Activated naive CD4-positive, alpha-beta T cell treated with anti-CD3 and anti-CD28 coated beads, Interleukin-2, amount 10 ng/mL, durations not matched to agents 7 days and 5 days (primary cell): Measurements from ENCODE around the gene GPC6.

Experiments used
- CTCF ChIA-PET: fragments of 350-600 bp; sonication (Branson Sonifier 250); formaldehyde crosslinking; loops from one replicate; lab custom pipeline; 2021; ENCODE audit warnings: antibody characterized with exemption; lab: Charles Lee
- DNase-seq: peaks from one replicate; pipeline ENCODE4 v3.0.0-alpha.2; 2020
- H3K27ac Mint-ChIP-seq: one replicate; pipeline ENCODE4 v1.8.0; 2021; ENCODE audit warnings: mild to moderate bottlenecking, moderate library complexity, mixed read lengths
- H3K27me3 Mint-ChIP-seq: one replicate; pipeline ENCODE4 v1.8.0; 2021; ENCODE audit warnings: mild to moderate bottlenecking, mixed read lengths
- H3K36me3 Mint-ChIP-seq: one replicate; pipeline ENCODE4 v1.8.0; 2021; ENCODE audit warnings: mixed read lengths
- H3K4me1 Mint-ChIP-seq: one replicate; pipeline ENCODE4 v1.8.0; 2021; ENCODE audit warnings: mixed read lengths
- H3K4me3 Mint-ChIP-seq: one replicate; pipeline ENCODE4 v1.8.0; 2021; ENCODE audit warnings: mild to moderate bottlenecking, moderate library complexity, mixed read lengths
- H3K9me3 Mint-ChIP-seq: one replicate; pipeline ENCODE4 v1.8.0; 2021; ENCODE audit warnings: mixed read lengths

The GPC6 gene

DNA sequence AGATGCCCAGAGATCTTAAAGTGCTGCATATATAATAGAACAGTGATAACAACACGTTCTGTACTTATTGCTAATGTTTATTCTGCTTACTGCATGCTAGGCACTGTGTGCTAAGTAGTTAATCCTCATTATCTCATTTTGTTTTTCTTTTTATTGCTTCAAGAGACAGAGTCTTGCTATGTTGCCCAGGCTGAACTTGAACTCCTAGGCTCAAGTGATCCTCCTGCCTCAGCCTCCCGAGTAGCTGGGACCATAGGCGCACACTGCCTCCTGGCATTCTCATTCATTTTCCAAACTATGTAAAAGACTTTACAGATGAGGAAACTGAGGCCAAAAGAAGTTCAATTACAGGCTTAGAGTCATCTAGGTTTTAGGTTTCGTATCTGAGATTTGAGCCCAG is 548.4 kb downstream of the GPC6 start:
- no peak overlapping the region for H3K27ac Mint-ChIP-seq

DNA sequence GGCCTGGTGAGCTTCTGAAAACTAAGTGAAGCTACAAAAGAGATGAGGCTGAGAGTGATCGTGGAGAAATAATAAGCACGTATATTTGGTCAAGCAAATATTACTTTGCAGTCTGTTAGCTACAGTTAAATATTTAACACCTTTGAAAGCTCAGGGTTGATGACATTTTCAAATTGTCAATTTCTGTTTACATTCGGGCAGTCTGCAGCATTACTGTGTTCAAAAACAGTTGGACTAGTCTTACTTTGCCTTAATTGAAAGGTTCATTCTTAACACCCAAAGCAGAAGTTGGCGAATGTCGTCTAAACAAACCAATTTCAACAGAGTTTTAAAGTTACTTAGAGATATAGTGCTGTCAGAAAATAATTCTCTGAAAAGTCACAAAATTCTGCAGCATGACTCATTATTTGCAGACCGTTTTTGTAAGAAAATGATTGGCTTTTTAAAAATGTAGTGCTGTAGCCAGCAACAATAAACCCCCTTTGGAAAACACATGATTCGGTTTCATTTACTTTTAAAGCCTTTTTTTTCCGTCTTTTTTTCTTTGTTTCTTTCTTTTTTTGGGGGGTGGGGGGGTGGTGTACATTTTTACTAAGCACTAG is 549.0 kb downstream of the GPC6 start:
- Mint-ChIP-seq H3K36me3 (no peaks in the 10 kb centered on the region), H3K27me3 (no peaks in the 10 kb centered on the region), H3K4me3 (no peak overlapping the region), H3K4me1 (no peaks in the 10 kb centered on the region), H3K9me3 (no peaks in the 10 kb centered on the region), H3K27ac (no peak overlapping the region)
- CTCF ChIA-PET: no interaction called here
- DNase-seq: no peak

More for the DNA sequence above, 548.4 kb downstream of the GPC6 start:
- Mint-ChIP-seq H3K27me3 (no peaks in the 10 kb centered on the region), H3K4me1 (no peaks in the 10 kb centered on the region), H3K4me3 (no peak overlapping the region), H3K36me3 (no peaks in the 10 kb centered on the region), H3K9me3 (no peaks in the 10 kb centered on the region)
- DNase-seq: no peak
- CTCF ChIA-PET: no interaction called here

DNA sequence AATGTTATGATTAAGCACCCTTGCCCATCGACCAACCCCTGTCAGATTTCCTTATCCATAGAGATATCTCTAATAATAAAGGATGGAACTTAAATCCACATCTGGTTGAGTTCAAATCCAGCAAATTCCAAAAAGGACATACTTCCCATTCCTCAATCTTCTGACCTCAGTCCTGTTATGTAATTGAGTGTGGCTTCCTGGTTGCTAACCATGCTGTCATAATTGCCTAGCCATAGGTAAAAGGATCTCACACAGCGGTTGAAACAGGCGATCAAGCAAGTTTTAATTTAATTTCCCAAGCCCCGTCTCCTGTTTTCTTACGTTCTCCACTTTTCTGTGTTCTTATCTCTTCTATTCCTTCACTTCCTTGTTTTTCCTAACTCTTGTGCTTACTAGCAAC is 550.3 kb downstream of the GPC6 start:
- no peaks in the 10 kb centered on the region for H3K27me3 Mint-ChIP-seq
- CTCF ChIA-PET: no interaction called here
- no peak for DNase-seq
- H3K9me3 Mint-ChIP-seq: no peaks in the 10 kb centered on the region
- H3K4me3 Mint-ChIP-seq: no peak overlapping the region
- no peaks in the 10 kb centered on the region for H3K36me3 Mint-ChIP-seq
- no peak overlapping the region for H3K27ac Mint-ChIP-seq
- no peaks in the 10 kb centered on the region for H3K4me1 Mint-ChIP-seq

GRCh38 chr13:93777504-93777903 is 550.9 kb downstream of the GPC6 start:
- no peak overlapping the region for H3K27ac Mint-ChIP-seq

DNA sequence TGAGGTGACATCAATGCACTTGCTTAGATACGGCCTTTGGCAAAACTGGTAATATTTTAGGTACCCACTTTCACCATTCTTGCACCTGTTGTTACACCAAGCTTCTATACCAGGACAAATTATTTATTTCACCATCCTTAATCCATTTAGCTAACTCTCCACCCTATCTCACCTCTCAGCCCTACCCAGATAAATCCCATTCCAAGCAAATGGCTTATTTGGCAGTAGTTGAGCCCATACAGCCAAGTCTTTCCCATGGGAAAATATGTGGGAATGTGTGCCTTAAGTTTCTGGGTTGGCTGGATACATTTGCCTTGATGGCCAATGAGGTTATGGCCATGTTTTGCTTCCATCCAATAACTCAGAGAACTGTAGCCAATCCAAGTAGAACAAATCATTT is 551.9 kb downstream of the GPC6 start:
- no peaks in the 10 kb centered on the region for H3K4me1 Mint-ChIP-seq
- CTCF ChIA-PET: no interaction called here
- H3K9me3 Mint-ChIP-seq: no peaks in the 10 kb centered on the region
- no peak for DNase-seq
- no peaks in the 10 kb centered on the region for H3K36me3 Mint-ChIP-seq
- H3K4me3 Mint-ChIP-seq: no peak overlapping the region
- no peak overlapping the region for H3K27ac Mint-ChIP-seq
- H3K27me3 Mint-ChIP-seq: no peaks in the 10 kb centered on the region

More at GRCh38 chr13:93777504-93777903, 550.9 kb downstream of the GPC6 start:
- H3K9me3 Mint-ChIP-seq: no peaks in the 10 kb centered on the region
- H3K27me3 Mint-ChIP-seq: no peaks in the 10 kb centered on the region
- no peaks in the 10 kb centered on the region for H3K36me3 Mint-ChIP-seq
- CTCF ChIA-PET: no interaction called here
- no peak overlapping the region for H3K4me3 Mint-ChIP-seq
- no peak for DNase-seq
- H3K4me1 Mint-ChIP-seq: no peaks in the 10 kb centered on the region

DNA sequence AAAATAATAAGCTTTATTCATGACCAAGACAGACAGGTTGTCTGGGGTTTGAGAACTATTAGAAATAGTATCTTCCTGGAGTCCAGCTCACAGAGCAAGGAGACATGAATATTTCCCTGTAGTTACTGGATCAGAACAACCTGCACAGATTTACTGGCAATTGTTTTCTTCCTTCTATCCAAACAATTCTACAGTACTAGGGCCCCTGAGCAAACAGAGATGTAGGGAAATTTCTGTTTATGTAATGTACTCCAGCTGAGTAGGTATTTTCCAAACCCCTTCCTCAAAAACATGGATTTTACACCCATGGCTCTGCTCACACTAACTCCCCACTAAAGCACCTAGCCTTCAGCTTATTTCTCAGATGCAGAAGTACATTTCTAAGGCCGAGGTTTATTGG is 557.6 kb downstream of the GPC6 start:
- Mint-ChIP-seq H3K4me1 (no peaks in the 10 kb centered on the region), H3K27ac (no peak overlapping the region), H3K4me3 (no peak overlapping the region), H3K27me3 (no peaks in the 10 kb centered on the region), H3K36me3 (no peaks in the 10 kb centered on the region), H3K9me3 (no peaks in the 10 kb centered on the region)
- CTCF ChIA-PET: no interaction called here
- no peak for DNase-seq

DNA sequence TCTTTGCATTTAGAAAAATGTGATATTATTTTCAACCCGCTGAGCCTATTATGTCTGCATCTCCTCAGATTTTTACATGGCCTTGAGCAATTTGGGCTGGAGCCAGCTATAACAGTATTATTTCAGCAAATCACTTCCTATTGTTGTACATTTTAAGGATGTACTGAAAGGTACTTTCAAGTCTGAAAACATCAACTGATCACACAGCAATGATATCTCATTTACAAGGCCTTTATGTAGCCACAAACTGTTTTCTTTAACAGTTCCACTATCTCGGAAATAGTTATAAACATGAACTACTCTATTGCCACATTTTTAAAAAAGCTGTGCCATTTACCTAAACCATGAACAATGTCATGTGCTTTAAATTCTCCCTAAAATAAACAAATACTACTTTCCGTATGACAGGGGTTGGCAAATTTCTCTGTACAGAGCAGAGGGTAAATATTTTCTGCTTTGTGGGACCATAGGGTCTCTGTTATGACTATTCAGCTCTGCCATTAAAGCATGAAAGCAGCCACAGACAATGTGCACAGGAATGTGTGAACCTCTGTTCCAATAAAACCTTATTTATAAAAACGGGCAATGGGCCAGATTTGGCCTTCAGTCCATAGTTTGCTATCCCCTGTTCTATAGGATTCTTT is 560.4 kb downstream of the GPC6 start:
- Mint-ChIP-seq H3K27ac (no peak overlapping the region), H3K27me3 (no peaks in the 10 kb centered on the region), H3K4me3 (no peak overlapping the region), H3K36me3 (no peaks in the 10 kb centered on the region), H3K4me1 (no peaks in the 10 kb centered on the region), H3K9me3 (no peaks in the 10 kb centered on the region)
- DNase-seq: no peak
- CTCF ChIA-PET: no interaction called here

DNA sequence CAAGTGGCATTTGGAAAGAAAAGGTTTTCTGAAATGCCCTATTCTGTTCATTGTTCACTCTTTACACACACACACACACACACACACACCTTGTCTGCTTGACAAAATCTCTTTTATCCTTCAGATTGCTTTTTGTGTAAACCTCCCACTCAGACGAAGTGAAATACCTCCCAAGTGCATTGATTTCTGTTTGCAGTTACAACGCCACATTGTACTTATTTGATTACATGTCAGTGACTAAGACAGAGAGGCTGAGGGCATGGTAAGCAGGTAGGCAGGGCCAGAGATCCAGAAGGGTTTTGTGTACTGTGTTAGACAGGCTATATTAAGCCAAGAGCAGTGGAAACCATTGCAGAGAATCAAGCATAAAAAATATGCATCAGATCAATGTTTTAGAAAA is 561.8 kb downstream of the GPC6 start:
- no peaks in the 10 kb centered on the region for H3K4me1 Mint-ChIP-seq
- H3K36me3 Mint-ChIP-seq: no peaks in the 10 kb centered on the region
- H3K9me3 Mint-ChIP-seq: no peaks in the 10 kb centered on the region
- H3K27me3 Mint-ChIP-seq: no peaks in the 10 kb centered on the region
- CTCF ChIA-PET: no interaction called here
- H3K27ac Mint-ChIP-seq: no peak overlapping the region
- DNase-seq: no peak
- no peak overlapping the region for H3K4me3 Mint-ChIP-seq

DNA sequence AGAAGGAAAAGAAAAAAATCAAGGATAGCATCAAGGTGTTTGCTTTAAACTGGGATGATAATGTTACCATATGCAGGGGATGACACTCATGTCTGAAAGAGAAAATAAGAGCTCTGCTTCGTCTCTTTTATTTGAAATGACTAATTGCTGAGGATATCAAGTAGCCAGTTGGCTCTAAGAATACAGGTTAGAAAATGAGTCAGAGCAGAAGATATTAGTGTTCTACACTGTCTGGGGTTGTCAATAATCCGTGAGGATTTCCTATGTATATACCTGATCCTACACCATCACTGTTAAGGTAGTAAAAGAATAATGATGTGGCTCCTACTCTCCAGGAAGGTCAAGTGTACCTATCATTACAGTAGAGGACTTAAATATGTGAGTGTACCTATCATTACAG is 562.5 kb downstream of the GPC6 start:
- CTCF ChIA-PET: no interaction called here
- no peaks in the 10 kb centered on the region for H3K9me3 Mint-ChIP-seq
- H3K27ac Mint-ChIP-seq: no peak overlapping the region
- H3K36me3 Mint-ChIP-seq: no peaks in the 10 kb centered on the region
- DNase-seq: no peak
- no peaks in the 10 kb centered on the region for H3K27me3 Mint-ChIP-seq
- H3K4me1 Mint-ChIP-seq: no peaks in the 10 kb centered on the region
- H3K4me3 Mint-ChIP-seq: no peak overlapping the region

GRCh38 chr13:93794197-93794885 is 567.7 kb downstream of the GPC6 start:
- Mint-ChIP-seq H3K27ac (no peak overlapping the region), H3K9me3 (no peaks in the 10 kb centered on the region), H3K4me3 (no peak overlapping the region), H3K36me3 (no peaks in the 10 kb centered on the region), H3K4me1 (peaks cover 3% of the 10 kb centered on the region), H3K27me3 (no peaks in the 10 kb centered on the region)
- CTCF ChIA-PET: no interaction called here
- DNase-seq: no peak

- Mint-ChIP-seq H3K27ac (no peak overlapping the region), H3K4me1 (peaks cover 3% of the 10 kb centered on the region), H3K36me3 (no peaks in the 10 kb centered on the region), H3K27me3 (peaks cover 3% of the 10 kb centered on the region), H3K9me3 (no peaks in the 10 kb centered on the region), H3K4me3 (no peak overlapping the region)
- DNase-seq: no peak
- CTCF ChIA-PET: no interaction called here
Measured at GRCh38 chr13:93797463-93797862, 570.9 kb downstream of the GPC6 start.

DNA sequence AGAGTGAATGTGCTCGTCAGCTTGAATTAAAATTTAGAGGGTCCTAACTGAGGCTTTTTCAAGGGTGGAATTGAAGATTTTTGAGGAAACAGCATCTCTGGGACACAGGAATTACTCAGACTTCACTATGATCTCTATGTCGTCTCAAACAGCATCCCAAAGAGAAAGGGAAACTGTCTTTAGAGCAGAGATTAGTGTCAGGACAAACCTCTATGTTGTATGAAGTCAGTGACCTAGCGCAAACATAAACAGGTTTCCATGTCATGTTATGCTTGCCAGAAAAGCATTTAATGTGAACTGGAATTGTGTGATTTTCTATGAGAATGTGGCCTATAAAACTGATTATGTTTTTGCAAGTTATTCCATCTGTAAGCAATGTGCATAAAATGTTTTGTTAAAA is 573.7 kb downstream of the GPC6 start:
- CTCF ChIA-PET: no interaction called here

DNA sequence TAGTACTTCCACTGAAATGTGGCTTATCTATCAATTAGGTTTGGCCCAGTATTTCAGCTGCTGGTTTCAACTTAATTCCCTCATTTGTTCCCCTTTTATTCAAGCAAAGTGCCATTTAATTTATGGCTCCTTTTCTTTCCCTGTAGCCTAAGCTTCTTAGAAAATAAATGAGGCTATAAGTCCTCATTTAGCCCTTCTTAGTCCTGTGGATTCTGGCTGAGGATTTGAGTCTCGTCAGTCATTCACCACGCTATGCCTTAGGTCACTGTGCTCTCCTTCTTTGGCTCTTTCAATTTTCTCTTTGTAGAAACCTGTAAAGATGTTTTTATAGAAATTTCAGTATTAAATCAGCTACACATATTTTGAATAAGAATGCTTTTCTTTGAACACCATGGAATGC is 579.1 kb downstream of the GPC6 start:
- H3K4me1 Mint-ChIP-seq: no peaks in the 10 kb centered on the region
- no peak overlapping the region for H3K4me3 Mint-ChIP-seq
- no peaks in the 10 kb centered on the region for H3K36me3 Mint-ChIP-seq
- H3K9me3 Mint-ChIP-seq: no peaks in the 10 kb centered on the region
- peaks cover 3% of the 10 kb centered on the region for H3K27me3 Mint-ChIP-seq
- DNase-seq: no peak
- H3K27ac Mint-ChIP-seq: no peak overlapping the region
- CTCF ChIA-PET: no interaction called here

More for the DNA sequence above, 573.7 kb downstream of the GPC6 start:
- Mint-ChIP-seq H3K4me1 (no peaks in the 10 kb centered on the region), H3K9me3 (no peaks in the 10 kb centered on the region), H3K4me3 (no peak overlapping the region), H3K27me3 (peaks cover 3% of the 10 kb centered on the region), H3K36me3 (no peaks in the 10 kb centered on the region), H3K27ac (no peak overlapping the region)
- no peak for DNase-seq

GRCh38 chr13:93806861-93807260 is 580.3 kb downstream of the GPC6 start:
- Mint-ChIP-seq H3K4me1 (no peaks in the 10 kb centered on the region), H3K27me3 (no peaks in the 10 kb centered on the region), H3K9me3 (no peaks in the 10 kb centered on the region), H3K27ac (no peak overlapping the region), H3K36me3 (no peaks in the 10 kb centered on the region), H3K4me3 (no peak overlapping the region)
- CTCF ChIA-PET: no interaction called here
- DNase-seq: no peak

DNA sequence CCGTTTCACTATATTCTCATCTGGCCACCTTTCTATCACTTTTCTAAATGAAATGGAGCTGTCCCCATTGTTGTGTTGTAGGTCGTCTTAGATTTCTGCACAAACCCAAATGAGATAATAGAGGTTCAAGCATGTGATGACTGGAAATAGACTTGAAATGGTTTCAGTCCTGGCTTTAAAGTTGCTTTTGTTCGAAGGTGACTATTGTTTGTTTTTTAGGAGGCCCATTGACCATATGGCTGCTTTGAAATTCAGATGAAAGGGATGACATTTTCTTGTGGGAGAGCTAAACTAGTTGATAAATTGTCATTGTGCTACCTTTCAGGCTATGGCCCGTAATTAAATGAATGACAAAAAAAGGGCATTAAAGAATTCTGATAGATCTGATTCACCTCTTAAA is 583.7 kb downstream of the GPC6 start:
- H3K4me1 Mint-ChIP-seq: no peaks in the 10 kb centered on the region

More for the DNA sequence above, 583.7 kb downstream of the GPC6 start:
- Mint-ChIP-seq H3K9me3 (no peaks in the 10 kb centered on the region), H3K27me3 (no peaks in the 10 kb centered on the region), H3K4me3 (no peak overlapping the region), H3K36me3 (no peaks in the 10 kb centered on the region), H3K27ac (no peak overlapping the region)
- CTCF ChIA-PET: interaction anchor here (0.6 kb wide), 1 partner anchor 693 kb away, joined by 5 read pairs; no protein-coding TSS in a partner anchor
- DNase-seq: no peak
